ENCODE results near the gene CSRNP3. TPM values are rescaled to one million over a fixed set of nuclear protein-coding genes. Genes with fewer than 3 reads are reported as not detected.

CSRNP3 gene
- total RNA-seq, 4 donors from 2014 or later, result 0.91 to 14.1 (median 1.7) TPM

DNA sequence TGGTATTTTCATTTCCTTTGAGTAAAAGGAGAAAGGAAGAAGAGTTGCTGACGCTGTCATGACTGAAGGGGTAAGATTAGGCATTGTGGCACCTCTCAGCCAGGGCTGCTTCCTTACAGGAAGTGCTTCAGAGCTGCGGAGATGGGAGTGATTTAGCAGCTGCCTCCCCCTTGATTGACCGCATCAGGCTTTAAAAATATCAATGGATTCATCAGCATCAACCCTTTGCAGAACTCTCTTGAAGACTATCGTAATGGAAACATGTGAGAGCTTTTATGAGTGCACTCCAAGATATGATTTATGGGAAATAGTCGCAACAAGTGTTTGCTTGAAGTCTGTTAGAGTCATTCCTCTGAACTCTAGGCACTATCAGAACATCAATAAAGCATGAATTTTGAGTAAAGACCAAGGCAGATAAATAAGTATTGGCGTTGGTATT is 141.1 kb downstream of the CSRNP3 start:
- DNase-seq (ENCODE audit: low spot score in 2 of 2), result no peak
- H3K4me3 ChIP-seq (ENCODE audit: low read depth, poor library complexity, severe bottlenecking), result no peak overlapping the region
- TF ChIP-seq, protein P1, sequence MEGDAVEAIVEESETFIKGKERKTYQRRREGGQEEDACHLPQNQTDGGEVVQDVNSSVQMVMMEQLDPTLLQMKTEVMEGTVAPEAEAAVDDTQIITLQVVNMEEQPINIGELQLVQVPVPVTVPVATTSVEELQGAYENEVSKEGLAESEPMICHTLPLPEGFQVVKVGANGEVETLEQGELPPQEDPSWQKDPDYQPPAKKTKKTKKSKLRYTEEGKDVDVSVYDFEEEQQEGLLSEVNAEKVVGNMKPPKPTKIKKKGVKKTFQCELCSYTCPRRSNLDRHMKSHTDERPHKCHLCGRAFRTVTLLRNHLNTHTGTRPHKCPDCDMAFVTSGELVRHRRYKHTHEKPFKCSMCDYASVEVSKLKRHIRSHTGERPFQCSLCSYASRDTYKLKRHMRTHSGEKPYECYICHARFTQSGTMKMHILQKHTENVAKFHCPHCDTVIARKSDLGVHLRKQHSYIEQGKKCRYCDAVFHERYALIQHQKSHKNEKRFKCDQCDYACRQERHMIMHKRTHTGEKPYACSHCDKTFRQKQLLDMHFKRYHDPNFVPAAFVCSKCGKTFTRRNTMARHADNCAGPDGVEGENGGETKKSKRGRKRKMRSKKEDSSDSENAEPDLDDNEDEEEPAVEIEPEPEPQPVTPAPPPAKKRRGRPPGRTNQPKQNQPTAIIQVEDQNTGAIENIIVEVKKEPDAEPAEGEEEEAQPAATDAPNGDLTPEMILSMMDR (IDR thresholded peaks at IDR 0.05), result no peak
- TF ChIP-seq POLR2A (IDR thresholded peaks at IDR 0.05), result no peak
- intact Hi-C loops (cut with DNase I; ENCODE audit: low total_unique reads), result no loop called here
- WGBS, 2 donors, result 37 to 43% methylated on average over 6 of the region's 6 CpGs

DNA sequence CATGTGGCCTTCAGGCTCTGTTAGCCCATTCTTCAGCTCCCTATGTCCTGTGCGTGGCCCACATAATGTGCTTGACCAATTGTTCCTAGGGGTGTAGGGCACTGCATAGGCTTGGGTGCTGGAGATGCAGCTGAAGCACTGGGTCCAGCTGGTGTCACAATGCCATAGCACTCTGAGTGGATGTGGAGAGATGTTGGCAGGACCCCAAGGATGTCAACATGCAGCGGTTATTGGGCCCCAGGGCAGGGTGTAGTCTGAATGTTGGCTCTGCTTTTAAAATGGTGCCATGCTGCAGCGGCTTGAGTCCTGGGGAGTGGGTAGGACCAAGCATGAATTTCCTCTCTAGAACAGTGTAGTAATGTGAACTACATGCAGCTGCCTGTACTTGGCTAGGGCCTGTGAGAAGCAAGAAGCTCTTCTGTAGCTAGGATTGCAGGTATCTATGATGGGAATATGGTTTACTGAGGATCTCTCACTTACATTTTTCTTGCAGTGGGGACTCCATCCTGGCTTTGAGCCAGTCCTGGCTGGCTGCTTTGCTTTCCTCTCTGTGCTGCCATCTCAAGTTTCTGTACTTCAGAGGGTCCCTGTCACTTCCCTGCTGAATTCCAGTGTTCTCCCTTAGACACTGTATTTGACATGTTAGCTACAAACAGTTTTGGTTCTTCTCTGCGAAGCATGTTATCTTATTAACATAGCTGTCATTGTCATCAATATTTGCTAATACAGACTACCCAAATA is 148.4 kb downstream of the CSRNP3 start:
- H3K4me3 ChIP-seq (ENCODE audit: low read depth, poor library complexity, severe bottlenecking), result no peak overlapping the region
- DNase-seq (ENCODE audit: low spot score in 2 of 2), result no peak
- intact Hi-C loops (cut with DNase I; ENCODE audit: low total_unique reads), result no loop called here
- no peak for TF ChIP-seq POLR2A (IDR thresholded peaks at IDR 0.05)
- TF ChIP-seq, protein P1 (IDR thresholded peaks at IDR 0.05), result no peak
- 81 to 85% methylated on average over 4 of the region's 4 CpGs for WGBS, 2 donors

DNA sequence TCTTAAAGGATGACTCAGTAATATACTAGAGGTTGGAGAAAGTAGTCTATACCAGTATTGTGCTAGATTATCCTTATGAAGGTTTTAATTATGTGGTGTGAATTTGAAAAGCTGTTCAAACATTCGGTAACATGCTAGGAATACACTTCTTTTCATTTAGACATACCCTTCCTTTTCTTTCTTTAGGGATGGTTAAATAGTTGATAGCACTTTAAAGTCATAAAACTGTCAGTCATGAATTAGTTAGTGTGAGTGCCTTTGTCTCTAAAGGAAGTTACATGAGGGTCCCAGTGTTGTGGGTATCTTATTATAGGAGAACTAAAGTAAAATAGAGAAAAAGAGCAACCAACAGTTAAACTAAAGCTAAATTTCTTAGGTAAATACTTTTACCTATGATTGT is 149.3 kb downstream of the CSRNP3 start:
- TF ChIP-seq, protein P1 (IDR thresholded peaks at IDR 0.05), result no peak
- no peak for TF ChIP-seq POLR2A (IDR thresholded peaks at IDR 0.05)
- no peak overlapping the region for H3K4me3 ChIP-seq (ENCODE audit: low read depth, poor library complexity, severe bottlenecking)
- no peak for DNase-seq (ENCODE audit: low spot score in 2 of 2)
- intact Hi-C loops (cut with DNase I; ENCODE audit: low total_unique reads), result no loop called here
- WGBS, 2 donors, result 75 to 77% methylated on average over 1 of the region's 1 CpG

DNA sequence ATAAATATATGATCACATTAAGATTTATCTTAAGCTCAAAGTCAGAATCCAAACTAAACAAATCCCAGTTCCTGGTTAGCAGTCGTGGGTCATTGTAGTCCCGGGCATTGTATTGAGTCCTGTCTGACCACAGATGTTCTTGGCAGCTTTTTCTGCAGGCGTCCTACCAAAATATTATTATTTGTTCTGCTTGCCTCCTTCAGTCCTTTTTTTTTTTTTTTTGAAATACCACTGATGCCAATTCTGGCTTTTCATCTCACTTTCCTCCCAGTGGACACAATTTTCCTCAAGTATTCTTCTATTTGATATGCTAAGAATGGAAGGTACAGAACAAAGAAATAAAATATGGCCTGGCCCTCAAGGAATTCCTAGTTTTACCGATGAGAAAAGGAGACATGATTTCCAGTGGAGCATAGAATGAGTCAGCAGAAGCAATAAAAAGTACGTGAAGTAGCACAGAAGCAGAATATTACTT is 151.6 kb downstream of the CSRNP3 start:
- intact Hi-C loops (cut with DNase I; ENCODE audit: low total_unique reads), result no loop called here
- TF ChIP-seq, protein P1 (IDR thresholded peaks at IDR 0.05), result no peak
- TF ChIP-seq POLR2A (IDR thresholded peaks at IDR 0.05), result no peak
- no peak for DNase-seq (ENCODE audit: low spot score in 2 of 2)
- whole genome bisulfite sequencing, 2 donors, result 39 to 45% methylated on average over 5 of the region's 5 CpGs
- H3K4me3 ChIP-seq (ENCODE audit: low read depth, poor library complexity, severe bottlenecking), result no peak overlapping the region

DNA sequence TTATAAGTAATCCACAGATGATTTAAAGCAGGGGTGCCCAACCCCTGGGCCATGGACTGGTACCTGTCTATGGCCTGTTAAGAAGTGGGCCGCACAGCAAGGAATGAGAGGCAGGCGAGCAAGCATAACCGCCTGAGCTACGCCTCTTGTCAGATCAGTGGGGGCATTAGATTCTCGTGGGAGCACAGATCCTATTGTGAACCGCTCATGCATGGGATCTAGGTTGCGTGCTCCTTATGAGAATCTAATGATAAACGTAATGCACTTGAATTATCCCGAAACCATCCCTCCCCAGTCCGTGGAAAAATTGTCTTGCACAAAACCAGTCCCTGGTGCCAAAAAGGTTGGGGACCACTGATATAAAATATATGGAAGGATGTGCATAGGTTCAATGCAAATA is 153.7 kb downstream of the CSRNP3 start:
- no peak for DNase-seq (ENCODE audit: low spot score in 2 of 2)
- intact Hi-C loops (cut with DNase I; ENCODE audit: low total_unique reads), result no loop called here
- TF ChIP-seq, protein P1 (IDR thresholded peaks at IDR 0.05), result no peak
- TF ChIP-seq POLR2A (IDR thresholded peaks at IDR 0.05), result no peak
- WGBS, 2 donors, result 96 to 98% methylated on average over 10 of the region's 10 CpGs
- no peak overlapping the region for H3K4me3 ChIP-seq (ENCODE audit: low read depth, poor library complexity, severe bottlenecking)
